Activated CD8-positive, alpha-beta memory T cell treated with anti-CD3 and anti-CD28 coated beads for 48 hours (primary cell): Measurements from ENCODE around the gene PTGIR.
A peak's percentile ranks its signal among the peaks of the same experiment; 100 is the strongest.

ENCODE experiments used
- DNase-seq, 3 experiments: peaks; one replicate each; pipeline ENCODE4 v3.0.0-alpha.2; 2020; ENCODE audit warnings: low read depth in 2 of 3, low spot score in 2 of 3

PTGIR gene

DNA sequence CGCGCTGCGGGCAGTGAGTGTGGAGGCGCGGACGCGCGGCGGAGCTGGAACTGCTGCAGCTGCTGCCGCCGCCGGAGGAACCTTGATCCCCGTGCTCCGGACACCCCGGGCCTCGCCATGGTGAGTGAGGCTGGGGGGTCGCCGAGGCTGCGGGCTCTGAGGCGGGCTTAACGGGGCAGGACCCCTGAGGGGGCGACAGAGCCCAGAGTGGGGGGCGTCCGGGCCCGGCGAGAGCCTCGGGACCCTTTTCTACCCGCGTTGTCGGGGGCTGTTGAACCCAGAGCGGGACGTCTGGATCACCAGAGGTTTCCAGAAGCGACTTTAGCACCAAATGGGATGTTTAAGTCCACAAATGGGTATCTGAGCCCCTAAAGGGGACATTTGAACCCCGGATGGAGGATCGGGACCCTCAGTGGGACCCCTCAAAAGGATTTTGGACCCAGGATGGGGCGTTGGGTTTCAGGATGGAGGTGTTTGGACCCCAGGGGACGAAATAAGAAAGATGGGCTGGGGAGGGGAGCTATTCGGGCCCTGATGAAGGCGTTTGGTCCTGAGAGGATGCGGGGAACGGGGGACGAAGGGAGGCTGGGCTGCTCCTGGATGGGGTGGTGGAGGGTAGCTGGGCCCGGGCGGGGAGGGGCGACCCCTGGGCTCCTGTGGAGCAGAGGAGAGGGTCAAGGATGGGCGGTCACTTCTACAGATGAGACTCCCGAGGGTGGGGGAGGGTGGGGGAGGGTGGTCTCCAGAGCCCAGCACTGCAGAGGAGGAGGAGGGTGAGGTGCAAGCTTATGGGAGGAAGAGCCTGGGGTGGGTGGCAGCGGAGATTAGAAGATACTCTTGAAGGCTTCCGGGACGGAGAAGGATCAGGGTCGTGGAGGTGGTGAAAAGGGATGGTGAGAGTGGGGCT is 23.3 kb downstream of the PTGIR start, which contains the start of gene CALM3:
TSS of gene CALM3 (plus strand) at position 13 of the 907 bp plus-strand sequence. CDS start at position 118, 105 bp downstream.
- no peak for DNase-seq

DNA sequence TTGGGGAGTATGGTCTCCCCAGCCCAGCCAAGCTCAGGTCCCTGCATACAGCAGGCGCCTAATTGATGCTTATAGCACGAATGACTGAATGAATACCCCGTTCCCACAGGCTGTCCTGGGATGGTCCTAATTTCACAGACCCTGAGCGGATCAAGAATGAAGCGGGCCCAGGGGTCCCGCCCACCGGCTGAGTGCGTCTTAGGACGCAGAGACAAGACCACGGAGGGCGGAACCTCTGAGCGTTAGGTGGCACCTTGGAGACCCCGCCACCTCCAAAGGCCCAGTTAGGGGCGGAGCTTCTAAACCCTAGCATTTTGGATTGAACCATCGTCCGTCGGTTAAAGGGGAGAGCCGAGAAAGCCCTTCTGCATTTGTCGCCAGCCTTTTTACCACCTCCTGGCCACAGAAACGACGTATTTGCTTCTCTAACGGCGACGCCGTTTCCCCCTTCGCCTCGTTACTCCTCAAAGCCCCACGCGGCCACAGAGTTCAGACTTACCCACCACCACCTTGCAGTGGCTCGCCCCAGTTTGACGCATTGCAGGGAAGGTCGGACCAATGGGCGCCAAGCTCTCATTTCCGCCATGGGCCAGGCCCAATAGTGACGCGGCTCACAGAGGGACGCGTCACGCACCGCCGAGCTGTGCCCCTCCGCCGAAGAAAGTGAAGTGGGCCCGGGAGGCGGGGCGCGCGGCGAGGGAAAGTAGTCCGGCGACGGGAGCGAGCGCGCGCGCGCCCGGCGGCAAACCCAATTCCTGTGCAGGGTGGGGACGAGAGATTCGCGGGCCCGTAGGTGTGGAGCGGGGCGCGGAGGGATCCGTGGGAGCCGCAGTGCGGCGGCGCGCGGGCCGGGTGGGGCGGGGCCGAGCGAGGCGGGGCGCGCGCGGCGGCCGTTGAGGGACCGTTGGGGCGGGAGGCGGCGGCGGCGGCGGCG is 24.2 kb downstream of the PTGIR start:
- peak; percentile 95 to 99 (median 99) for DNase-seq

DNA sequence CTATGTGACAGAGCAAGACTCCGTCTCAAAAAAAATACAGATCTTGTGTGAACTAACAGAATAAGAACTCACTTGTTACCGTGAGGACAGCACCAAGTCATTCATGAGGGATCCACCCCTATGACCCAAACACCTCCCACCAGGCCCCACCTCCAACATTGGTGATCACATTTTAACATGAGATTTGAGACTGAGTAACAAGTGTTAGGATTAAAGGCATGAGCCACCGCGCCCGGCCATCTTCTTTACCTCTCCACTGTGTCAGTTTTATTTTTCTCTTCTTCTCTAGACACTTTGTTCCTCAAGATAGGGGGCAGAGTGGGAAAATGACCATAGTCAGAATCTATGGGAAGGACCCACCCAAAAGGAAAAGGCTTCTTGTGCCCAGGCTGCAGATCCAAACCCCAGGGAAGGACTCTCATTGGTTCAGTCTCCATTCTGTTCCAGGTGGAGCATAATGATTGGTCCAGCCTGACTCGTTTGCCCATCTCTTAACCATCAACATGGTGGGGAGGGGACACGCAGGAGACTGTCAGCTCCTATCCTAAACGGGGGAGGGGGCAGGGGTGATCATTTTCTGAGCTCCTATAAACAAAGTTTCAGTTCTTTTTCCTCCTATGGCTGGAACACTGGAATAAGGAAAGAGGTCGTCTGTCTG is 25.0 kb downstream of the PTGIR start:
- no peak for DNase-seq

DNA sequence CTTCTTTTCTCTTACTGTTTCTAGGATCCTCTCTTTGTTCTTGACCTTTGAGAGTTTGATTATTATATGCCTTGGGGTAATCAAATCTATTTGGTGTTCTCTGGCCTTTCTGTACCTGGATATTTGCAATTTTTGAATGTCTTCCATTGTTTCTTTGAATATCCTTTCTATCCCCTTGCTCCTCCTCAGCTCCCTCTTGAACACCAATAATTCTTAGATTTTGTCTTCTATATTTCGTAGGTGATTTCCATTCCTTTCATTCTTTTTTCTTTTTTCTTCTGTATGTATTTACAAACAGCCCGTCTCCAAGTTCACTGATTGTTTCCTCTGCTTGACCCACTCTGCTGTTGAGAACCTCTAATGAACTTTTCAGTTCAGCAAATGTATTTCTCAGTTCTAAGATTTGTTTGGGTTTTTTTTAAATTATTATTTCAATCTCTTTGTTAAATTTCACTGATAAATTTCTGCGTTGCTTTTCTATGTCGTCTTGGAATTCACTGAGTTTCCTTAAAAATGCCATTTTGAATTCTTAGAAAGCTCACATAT is 26.4 kb downstream of the PTGIR start:
- no peak for DNase-seq

DNA sequence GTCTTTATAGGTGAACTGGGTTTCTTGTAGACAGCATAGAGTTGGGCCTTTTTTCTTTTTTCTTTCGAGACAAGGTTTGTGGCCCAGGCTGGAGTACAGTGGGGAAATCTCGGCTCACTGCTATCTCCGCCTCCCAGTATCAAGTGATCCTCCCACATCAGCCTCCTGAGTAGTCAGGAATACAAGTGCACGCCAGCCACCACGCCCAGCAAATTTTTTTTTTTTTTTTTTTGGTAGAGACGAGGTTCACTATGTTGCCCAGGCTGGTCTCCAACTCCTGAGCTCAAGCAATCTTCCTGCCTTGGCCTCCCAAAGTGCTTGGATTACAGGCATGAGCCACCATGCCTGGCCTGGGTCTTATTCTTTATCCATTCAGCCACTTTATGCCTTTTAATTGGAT is 28.9 kb downstream of the PTGIR start:
- no peak for DNase-seq

DNA sequence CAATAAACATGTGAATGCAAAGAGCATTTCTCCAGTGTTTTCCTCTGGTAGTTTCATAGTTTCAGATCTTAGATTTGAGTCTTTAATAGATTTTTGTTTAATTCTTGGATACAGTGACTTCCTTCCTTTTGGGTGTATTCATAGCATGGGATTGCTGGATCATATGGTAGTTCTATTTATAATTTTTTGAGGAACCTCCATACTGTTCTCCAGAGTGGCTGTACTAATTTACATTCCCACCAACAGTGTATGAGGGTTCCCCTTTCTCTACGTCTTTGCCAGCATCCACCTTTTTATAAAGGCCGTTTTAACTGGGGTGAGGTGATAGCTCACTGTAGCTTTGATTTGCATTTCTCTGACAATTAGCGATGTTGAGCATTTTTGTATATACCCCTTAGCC is 33.0 kb downstream of the PTGIR start:
- no peak for DNase-seq

DNA sequence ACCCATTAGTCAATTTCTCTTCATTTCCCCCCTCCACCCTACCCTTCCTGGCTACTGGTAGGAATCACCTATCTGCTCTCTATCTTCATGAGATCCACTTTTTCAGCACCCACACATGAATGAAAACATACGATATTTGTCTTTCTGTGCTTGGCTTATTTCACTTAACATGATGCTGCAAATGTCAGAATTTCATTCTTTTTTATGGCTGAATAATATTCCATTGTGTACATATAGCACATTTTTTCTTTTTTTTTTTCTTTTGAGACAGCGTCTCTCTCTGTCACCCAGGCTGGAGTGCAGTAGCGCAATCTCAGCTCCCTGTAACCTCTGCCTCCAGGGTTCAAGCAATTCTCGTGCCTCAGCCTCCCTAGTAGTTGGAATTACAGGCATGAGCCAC is 33.6 kb downstream of the PTGIR start:
- DNase-seq, result no peak

DNA sequence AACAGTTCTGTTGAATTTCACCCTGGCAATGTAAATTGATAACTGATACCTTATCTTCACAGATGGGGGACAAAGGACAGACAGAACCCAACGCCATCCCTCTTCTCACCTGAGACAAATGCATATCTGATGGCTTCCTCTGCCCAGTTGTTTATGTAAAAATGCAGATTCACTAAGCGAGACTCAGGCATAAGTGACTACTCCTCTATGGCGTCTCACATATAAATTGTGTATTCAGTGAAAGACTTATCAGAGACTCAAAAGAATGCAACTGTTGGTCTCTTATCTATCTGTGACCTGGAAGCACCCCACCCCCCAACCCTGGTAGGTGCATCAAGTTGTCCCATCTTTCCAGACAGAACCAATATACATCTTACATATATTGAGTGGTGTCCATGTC is 37.0 kb downstream of the PTGIR start:
- no peak for DNase-seq

DNA sequence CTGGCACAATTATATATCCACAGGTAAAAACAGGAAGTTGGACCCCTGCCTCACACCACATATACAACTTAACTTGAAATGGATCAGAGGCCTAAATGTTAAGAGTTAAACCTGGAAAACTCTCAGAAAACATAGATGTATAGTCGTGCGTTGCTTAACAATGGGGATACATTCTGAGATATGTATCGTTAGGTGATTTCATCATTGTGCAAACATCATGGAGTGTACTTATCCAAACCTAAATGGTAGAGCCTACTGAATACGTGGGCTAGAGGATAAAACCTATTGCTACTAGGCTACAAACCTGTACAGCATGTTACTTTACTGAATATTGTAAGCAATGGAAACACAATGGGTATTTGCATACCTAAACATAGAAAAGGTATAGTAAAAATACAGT is 38.6 kb downstream of the PTGIR start:
- no peak for DNase-seq

DNA sequence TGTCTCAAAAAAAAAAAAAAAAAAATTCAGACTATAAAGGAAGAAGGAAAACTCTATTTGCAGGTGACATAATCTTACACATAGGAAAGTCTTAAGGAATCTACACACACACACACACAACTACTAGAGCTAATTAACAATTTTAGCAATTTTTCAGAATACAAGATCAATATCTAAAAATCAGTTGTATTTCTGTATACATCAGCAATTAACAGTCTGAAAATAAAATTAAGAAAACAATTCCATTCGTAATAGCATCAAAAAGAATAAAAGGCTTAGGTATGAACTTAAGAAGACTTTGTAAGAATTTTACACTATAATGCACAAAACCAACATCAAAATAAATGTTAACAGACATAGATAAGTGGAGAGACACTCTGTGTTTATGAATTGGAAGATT is 39.4 kb downstream of the PTGIR start:
- no peak for DNase-seq

DNA sequence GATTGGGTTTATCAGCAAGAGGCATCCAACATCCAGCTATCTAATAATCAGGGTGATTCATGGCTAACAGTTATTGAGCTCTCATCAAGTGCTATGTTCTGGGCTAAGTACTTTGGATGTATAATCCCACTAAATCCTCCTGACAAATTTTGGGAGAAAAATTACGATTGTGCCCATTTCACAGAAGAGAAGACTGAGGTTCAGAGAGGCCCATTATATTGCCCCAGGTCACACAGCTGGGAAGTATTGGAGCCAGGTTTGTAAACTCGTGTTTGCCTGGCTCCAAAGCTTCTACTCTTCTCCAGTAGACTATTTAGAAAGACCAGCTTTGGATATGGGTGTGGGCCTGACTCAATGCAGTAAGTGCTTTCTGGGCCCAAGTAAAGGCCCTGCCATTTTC is 44.6 kb downstream of the PTGIR start:
- DNase-seq, result no peak

DNA sequence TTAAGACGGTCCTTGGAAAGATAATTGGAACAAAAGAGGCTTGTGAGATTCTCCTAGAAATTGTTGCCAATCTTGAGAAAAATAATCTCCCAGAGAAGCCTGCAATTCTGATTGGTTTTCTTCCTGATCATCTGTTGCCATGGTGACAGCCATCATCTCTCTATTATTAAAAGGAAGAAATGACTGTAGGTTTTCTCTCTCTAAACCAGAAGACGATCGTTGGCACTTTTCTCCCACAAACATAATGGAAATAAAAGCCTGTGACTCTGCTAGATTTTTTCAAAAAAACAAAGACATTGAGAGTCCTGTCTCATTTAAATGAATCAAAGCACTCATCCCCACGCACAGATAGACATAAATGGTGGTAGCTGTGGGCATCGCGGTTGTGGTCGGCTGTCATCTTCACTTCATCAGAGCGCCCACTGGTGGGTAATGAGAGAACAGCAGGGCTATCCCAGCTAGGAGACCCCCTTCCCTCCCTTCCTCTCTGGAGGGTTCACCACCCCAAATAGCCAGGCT is 45.5 kb downstream of the PTGIR start:
- peak in 1 of 3 experiments; percentile 43 for DNase-seq

DNA sequence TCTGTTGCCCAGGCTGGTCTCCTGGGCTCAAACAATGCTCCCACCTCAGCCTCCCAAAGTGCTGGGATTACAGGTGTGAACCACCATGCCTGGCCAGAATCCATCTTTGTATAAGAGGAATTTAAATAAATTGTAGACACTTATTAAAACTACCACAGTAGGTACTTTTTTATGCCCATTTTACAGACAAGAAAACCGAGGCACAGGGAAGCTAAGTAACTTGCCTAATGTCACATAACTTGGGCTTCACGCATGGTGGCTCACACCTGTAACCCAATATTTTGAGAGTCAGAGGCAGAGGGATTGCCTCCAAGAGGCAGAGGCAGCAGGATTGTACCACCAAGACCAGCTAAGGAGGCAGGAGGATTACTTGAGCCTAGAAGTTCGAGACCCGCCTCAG is 46.4 kb downstream of the PTGIR start:
- DNase-seq, result no peak

DNA sequence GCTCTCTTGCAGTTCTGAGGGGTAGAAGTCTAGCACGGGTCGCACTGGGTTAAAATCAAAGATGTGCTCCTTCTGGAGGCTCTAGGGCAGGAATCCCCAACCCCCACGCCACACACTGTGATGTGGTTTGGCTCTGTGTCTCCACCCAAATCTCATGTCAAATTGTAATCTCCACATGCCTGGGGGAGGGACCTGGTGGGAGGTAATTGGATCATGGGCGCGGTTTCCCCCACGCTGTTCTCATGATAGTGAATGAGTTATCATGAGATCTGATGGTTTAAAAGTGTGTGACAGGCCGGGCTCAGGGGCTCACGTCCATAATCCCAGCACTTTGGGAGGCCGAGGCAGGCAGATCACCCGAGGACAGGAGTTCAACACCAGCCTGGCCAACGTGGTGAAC is 50.4 kb downstream of the PTGIR start:
- DNase-seq, result no peak

DNA sequence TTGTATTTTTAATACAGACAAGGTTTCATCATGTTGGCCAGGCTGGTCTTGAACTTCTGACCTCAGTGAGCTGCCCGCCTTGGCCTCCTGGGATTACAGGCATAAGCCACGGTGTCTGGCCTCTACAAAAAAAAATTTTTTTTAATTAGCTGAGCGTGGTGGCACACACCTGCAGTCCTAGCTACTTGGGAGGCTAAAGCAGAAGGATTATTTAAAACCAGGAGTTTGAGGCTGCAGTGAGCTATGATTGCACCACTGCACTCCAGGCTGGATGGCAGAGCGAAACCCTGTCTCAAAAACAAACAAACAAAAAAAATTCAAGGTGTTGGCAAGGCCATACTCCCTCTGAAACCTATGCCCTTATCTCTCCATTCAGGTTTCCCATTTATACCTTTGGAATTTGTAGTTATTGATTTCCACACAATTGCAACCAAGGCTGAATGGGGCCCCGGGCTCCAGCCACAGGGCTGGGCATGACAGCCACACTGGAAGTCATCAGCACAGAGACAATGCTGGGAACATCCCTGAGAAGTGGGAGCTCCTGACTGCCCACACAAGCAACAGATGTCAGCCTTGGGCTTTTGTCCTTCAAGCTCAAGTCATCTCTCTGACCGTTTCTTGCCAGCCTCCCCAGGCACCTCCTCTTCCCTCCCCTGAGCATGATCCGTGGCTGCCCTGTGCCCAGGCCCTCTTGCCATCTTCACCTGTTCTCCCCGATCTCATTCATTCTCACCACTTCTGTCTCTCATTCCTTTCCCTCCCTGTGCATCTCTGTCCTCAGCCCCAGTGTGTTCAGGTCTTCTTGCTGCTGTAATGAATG is 51.0 kb downstream of the PTGIR start:
- no peak for DNase-seq

DNA sequence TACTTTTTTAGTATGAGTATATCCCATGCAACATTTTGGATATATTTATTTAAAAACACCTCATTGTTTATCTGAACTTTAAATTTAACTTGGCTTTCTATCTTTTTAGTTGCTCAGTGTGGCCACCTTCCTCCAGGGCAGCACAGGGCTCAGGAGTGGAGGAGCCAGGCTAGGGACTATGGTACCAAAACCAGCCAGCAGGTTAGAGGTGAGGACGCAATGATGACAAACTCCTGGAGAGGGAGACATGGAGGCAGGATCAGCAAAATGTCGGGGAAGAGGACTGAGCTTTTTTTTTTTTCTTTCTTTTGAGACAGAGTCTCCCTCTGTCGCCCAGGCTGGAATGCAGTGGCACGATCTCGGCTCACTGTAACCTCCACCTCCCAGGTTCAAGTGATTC is 53.4 kb downstream of the PTGIR start:
- no peak for DNase-seq
